Large intestine (tissue), 3 donors: ENCODE results near the gene WSCD2. TPM values are rescaled to one million over a fixed set of nuclear protein-coding genes. Genes with fewer than 3 reads are reported as not detected.

Source experiments
- DNase-seq, 2 donors: peaks; one replicate each; pipeline versions ENCODE4 v3.0.0 to v3.0.0-alpha.2; 2013
- H3K27ac ChIP-seq: one replicate; pipeline ENCODE4 v1.5.1; 2013; ENCODE audit warnings: low read length
- H3K27me3 ChIP-seq: 2 replicates; pipeline ENCODE4 v1.6.1; 2013; ENCODE audit warnings: low read length; ENCODE audit not compliant: control insufficient read depth, insufficient read depth
- H3K36me3 ChIP-seq: 2 replicates; pipeline ENCODE4 v1.6.1; 2013; ENCODE audit warnings: low read length; ENCODE audit not compliant: control insufficient read depth, insufficient read depth
- H3K4me1 ChIP-seq: one replicate; pipeline ENCODE4 v1.6.1; 2013; ENCODE audit warnings: low read length; ENCODE audit not compliant: control insufficient read depth, insufficient read depth
- H3K4me3 ChIP-seq: one replicate; pipeline ENCODE4 v1.5.1; 2013; ENCODE audit warnings: low read length
- H3K9me3 ChIP-seq: one replicate; pipeline ENCODE4 v1.6.1; 2013; ENCODE audit warnings: mild to moderate bottlenecking, low read depth, low read length, moderate library complexity; ENCODE audit not compliant: control insufficient read depth
- WGBS: methylation state at CpG from one replicate; pipeline ENCODE4 v1.1.5; 2013; ENCODE audit warnings: low lambda C conversion rate; ENCODE audit not compliant: insufficient coverage; 5-methylcytosine and 5-hydroxymethylcytosine counted together
- polyA plus RNA-seq: library from polyadenylated mRNA; unstranded; fragments of 120-200 nt; gene quantifications from one replicate; pipeline ENCODE4 v1.2.1, GENCODE V29; 2013

Gene WSCD2
- polyA plus RNA-seq, 1 donor: 1.5 TPM

DNA sequence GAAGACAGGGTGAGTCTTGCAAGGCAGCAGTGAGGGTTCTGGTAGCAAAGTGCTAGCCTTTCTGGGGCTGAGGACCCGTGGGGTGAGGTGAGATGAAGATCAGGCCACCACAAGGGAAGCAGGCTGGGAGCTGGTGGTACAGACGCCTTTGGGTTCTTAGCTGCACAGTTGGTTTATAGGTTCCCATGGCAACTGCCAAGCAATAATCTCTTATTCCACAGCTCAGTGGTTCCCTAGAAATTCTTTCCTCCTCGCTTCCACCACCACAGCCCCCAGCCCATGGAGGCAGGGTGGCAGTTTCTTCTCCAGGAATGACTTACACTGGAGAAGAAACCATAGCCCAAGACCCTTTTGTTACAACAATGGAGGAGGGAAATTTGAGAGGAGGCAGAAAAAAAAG is 127.9 kb downstream of the WSCD2 start:
- no peak for DNase-seq
- no CpG with 5 or more reads among the region's 3 CpGs for WGBS
- no peak overlapping the region for H3K27ac ChIP-seq
- H3K27me3 ChIP-seq: peaks cover 4% of the 10 kb centered on the region
- no peaks in the 10 kb centered on the region for H3K36me3 ChIP-seq
- H3K4me3 ChIP-seq: no peak overlapping the region
- H3K4me1 ChIP-seq: no peaks in the 10 kb centered on the region
- no peaks in the 10 kb centered on the region for H3K9me3 ChIP-seq

DNA sequence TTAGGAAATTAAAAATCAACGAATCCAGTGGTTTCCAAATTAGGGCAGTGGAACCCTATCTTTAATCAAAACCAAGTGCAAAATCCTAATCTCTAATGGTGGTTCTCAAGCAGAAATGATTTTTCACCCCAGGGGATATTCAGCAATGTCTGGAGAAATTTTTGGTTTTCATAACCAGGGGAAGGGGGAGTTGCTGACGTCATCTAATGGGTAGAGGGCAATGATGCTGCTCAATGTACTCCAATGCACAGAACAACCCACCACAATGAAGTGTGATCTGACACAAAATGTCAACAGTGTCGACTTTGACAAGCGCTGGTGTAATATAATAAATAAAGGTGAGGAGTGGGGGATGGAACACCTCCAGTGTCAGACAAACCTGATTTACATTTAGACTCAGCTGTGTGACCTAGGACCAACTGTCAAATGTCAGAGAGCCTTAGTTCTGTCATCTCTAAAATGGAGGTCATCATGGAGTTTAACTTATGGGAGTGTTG is 128.6 kb downstream of the WSCD2 start:
- no CpG with 5 or more reads among the region's 4 CpGs for WGBS
- no peak for DNase-seq
- Histone ChIP-seq H3K36me3 (no peaks in the 10 kb centered on the region), H3K27ac (no peak overlapping the region), H3K9me3 (no peaks in the 10 kb centered on the region), H3K4me3 (no peak overlapping the region), H3K4me1 (no peaks in the 10 kb centered on the region), H3K27me3 (peaks cover 4% of the 10 kb centered on the region)

DNA sequence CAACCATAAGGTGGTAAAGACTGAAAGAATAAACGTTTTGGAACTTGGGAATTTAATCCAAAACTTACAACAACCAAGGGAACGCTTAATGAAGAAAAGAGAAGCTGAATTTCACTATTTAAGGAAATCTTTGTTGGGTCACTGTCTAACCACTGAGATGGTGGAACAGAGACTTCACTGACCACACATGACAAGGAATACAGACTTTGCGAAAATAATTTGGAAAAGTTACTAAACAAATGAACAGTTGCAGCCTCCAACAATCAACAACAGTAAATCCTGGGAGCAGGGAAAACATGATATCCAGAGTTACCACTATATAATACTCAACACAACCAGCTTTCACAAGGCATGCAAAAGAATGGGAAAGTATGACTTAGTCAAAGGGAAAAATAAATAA is 131.0 kb downstream of the WSCD2 start:
- no peak overlapping the region for H3K27ac ChIP-seq
- H3K27me3 ChIP-seq: peaks cover 4% of the 10 kb centered on the region
- H3K4me3 ChIP-seq: no peak overlapping the region
- H3K9me3 ChIP-seq: no peaks in the 10 kb centered on the region
- H3K4me1 ChIP-seq: no peaks in the 10 kb centered on the region
- no peak for DNase-seq
- H3K36me3 ChIP-seq: no peaks in the 10 kb centered on the region
- 80% methylated on average over 3 of the region's 3 CpGs for WGBS

DNA sequence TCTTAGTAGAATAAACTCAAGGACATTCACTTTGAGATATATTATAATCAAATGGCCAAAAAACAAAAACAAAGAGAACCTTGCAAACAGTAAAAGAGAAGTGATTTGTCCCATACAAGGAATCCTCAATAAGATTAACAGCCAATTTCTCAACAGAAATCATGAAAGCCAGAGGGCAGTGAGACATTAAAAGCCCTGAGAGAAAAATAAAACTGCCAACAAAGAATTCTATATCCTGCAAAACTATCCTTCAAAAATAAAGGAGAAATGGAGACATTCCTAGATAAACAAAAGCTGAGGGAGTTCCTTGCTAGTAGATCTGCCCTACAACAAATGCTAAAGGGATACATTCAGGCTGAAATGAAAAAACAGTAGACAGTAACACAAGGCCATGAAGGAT is 131.9 kb downstream of the WSCD2 start:
- Histone ChIP-seq H3K4me1 (no peaks in the 10 kb centered on the region), H3K4me3 (no peak overlapping the region), H3K27me3 (no peaks in the 10 kb centered on the region), H3K9me3 (no peaks in the 10 kb centered on the region), H3K27ac (no peak overlapping the region), H3K36me3 (no peaks in the 10 kb centered on the region)
- no peak for DNase-seq

DNA sequence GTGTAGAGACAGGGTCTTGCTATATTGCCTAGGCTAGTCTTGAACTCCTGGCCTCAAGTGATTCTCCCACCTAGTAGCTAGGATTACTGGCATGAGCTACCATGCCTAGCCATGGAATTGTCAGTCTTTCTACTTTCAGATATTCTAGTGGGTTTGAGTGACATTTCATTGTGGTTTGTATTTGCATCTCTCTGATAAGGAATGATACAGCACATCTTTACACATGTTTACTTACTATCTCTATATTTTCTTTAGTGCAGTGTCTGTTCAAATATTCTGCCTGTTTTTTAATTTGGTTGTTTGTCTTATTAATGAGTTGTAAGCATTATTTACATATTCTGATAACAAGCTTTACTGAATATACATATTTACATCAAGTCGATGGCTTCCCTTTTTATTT is 136.4 kb downstream of the WSCD2 start:
- no peak overlapping the region for H3K27ac ChIP-seq
- no peak for DNase-seq
- H3K9me3 ChIP-seq: no peaks in the 10 kb centered on the region
- 80% methylated on average over 1 of the region's 1 CpG for WGBS
- no peak overlapping the region for H3K4me3 ChIP-seq
- H3K27me3 ChIP-seq: no peaks in the 10 kb centered on the region
- H3K4me1 ChIP-seq: no peaks in the 10 kb centered on the region
- H3K36me3 ChIP-seq: no peaks in the 10 kb centered on the region

DNA sequence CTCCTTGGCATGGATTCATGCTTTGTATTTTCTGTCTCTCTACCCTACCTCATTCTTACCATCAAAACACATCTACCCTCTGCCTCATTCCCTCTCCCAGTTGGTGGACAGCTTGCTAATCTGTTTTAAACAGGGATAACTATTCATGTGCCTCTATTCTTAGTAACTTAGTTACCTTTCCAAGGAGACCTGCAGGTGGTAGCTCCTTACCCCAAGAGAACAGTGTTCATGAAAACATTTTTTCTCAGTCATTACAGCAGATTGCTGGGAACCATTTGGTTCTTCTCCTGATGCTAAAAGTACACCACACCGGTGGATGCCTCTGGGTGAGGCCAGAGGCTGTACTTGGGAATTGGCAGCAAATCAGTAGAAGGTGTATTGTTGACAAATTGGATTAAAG is 137.0 kb downstream of the WSCD2 start:
- Histone ChIP-seq H3K36me3 (no peaks in the 10 kb centered on the region), H3K27me3 (no peaks in the 10 kb centered on the region), H3K27ac (no peak overlapping the region), H3K4me1 (no peaks in the 10 kb centered on the region), H3K9me3 (no peaks in the 10 kb centered on the region), H3K4me3 (no peak overlapping the region)
- whole genome bisulfite sequencing: no CpG with 5 or more reads among the region's 1 CpG
- no peak for DNase-seq

DNA sequence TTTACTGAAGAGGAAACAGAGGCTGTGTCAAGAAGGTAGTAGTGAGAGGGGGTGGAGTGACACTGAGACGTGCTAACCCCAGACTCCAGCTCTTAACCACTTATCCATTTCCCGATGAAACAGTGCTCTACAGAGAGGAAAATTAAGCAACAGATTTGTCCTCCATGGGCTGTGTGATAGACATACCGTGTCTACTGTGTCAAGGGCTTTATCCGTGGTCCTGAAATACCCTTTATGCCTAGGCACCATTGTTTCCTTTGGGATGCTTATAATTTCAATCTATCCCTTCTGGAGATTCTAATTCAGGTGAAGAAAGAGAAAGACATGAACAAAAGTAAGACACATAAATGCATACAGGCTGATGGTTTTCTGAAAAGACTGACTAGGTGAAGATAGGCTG is 138.4 kb downstream of the WSCD2 start:
- no peaks in the 10 kb centered on the region for H3K27me3 ChIP-seq
- H3K4me3 ChIP-seq: no peak overlapping the region
- DNase-seq: no peak
- H3K4me1 ChIP-seq: no peaks in the 10 kb centered on the region
- no peaks in the 10 kb centered on the region for H3K36me3 ChIP-seq
- H3K9me3 ChIP-seq: no peaks in the 10 kb centered on the region
- WGBS: no CpG with 5 or more reads among the region's 4 CpGs
- H3K27ac ChIP-seq: no peak overlapping the region

DNA sequence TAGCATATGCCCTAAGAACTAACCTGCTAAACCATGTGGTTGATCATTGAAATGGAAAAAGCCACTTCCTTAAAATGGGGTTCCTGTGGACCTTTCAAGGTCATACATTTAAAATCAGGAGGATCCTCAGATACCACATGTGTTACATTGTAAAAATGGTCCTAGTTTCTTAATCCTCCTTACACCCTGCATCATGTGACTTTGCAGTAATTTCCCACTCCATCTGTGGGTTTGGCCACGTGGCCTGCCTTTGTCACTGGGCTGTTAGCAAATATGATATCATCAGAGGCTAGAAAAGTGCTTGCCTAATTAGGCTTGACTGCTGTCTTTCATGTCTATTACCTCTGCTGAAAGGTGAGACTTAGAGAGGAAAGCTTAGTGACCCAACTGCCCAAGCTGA is 139.3 kb downstream of the WSCD2 start:
- Histone ChIP-seq H3K27ac (no peak overlapping the region), H3K36me3 (no peaks in the 10 kb centered on the region), H3K4me3 (no peak overlapping the region), H3K27me3 (no peaks in the 10 kb centered on the region), H3K4me1 (no peaks in the 10 kb centered on the region), H3K9me3 (no peaks in the 10 kb centered on the region)
- no CpG with 5 or more reads among the region's 1 CpG for WGBS
- no peak for DNase-seq

DNA sequence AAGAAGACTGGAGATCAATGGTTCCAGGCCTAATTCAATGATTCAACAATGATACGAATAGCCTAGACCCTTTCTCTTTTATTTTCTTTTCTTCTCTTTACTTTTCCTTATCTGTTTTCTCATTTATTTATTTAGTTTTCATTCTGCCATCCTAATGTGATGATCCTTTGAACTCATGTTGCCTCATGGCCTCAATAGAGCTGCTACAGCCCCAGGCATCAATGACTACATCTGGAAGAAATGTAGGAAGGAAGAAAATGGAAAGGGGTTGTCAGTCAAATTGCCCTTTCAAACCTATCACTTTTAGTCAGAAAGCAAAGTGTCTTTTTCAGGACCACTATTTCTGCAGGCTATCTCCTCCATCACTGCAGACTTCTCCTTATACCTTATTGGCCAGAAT is 140.1 kb downstream of the WSCD2 start:
- Histone ChIP-seq H3K4me1 (no peaks in the 10 kb centered on the region), H3K27ac (no peak overlapping the region), H3K4me3 (no peak overlapping the region), H3K27me3 (no peaks in the 10 kb centered on the region), H3K36me3 (no peaks in the 10 kb centered on the region), H3K9me3 (no peaks in the 10 kb centered on the region)
- 89% methylated on average over 1 of the region's 1 CpG for WGBS
- no peak for DNase-seq

DNA sequence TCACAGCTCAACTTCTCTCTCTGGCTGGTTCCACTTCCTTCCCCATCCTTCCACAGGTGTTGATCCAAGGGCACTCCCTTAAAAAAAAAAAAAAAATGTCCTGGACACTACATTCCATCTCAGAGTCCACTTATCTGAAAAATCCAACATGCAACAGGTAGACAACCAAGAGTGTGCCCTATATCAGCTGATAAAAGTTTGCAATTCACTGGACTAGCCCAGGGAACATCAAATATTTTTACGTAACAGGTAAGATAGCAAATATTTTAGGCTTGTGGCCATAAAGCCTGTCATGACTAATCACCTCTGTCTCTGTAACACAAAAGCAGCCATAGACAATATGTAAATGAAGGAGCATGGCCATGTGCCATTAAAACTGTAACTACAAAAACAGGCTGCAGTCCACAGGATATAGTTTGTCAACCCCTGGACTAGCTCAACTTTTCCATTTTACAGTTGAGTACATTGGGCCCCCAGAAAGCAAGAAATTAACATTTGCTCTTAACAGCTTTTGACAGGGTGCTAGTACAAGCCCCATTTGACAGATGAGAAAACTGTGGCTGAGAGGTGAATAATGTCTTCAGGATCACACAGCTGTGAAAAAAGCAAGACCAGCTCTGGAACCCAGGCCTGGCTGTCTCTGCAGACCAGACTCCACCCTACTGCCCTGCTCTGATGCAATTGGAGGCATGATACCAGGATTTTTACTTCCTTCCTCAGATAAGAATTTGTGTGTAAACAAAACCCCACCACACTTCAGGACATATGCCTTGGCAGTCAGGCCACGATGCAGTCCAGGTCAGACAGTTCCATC is 141.2 kb downstream of the WSCD2 start:
- H3K36me3 ChIP-seq: no peaks in the 10 kb centered on the region
- WGBS: 20% methylated on average over 1 of the region's 2 CpGs
- no peak for DNase-seq
- no peaks in the 10 kb centered on the region for H3K9me3 ChIP-seq
- no peak overlapping the region for H3K4me3 ChIP-seq
- H3K27me3 ChIP-seq: no peaks in the 10 kb centered on the region
- H3K27ac ChIP-seq: no peak overlapping the region
- H3K4me1 ChIP-seq: no peaks in the 10 kb centered on the region

DNA sequence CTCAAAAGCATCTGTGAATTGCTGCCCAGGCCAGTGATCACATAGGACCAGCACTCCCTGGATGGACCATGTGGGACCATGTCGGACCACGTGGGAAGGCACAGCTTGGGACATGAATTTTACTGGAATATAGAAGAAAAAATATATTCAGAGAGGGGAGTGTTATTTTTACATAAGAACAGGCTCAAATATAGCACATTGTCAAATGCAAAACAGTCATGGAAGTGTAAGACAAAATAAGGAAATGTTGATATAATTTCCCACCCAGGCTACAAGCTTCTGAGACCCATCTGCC is 141.7 kb downstream of the WSCD2 start:
- Histone ChIP-seq H3K27ac (no peak overlapping the region), H3K36me3 (no peaks in the 10 kb centered on the region), H3K9me3 (no peaks in the 10 kb centered on the region), H3K4me1 (no peaks in the 10 kb centered on the region), H3K4me3 (no peak overlapping the region), H3K27me3 (no peaks in the 10 kb centered on the region)
- DNase-seq: no peak
- no CpG with 5 or more reads among the region's 2 CpGs for WGBS
